ENCODE data around the gene JCAD.
"Not testable (repeated sequence)": the region's sequence is repeated elsewhere in the genome, so short reads cannot be mapped to it uniquely, and the experiment has no call there.

The JCAD gene, protein sequence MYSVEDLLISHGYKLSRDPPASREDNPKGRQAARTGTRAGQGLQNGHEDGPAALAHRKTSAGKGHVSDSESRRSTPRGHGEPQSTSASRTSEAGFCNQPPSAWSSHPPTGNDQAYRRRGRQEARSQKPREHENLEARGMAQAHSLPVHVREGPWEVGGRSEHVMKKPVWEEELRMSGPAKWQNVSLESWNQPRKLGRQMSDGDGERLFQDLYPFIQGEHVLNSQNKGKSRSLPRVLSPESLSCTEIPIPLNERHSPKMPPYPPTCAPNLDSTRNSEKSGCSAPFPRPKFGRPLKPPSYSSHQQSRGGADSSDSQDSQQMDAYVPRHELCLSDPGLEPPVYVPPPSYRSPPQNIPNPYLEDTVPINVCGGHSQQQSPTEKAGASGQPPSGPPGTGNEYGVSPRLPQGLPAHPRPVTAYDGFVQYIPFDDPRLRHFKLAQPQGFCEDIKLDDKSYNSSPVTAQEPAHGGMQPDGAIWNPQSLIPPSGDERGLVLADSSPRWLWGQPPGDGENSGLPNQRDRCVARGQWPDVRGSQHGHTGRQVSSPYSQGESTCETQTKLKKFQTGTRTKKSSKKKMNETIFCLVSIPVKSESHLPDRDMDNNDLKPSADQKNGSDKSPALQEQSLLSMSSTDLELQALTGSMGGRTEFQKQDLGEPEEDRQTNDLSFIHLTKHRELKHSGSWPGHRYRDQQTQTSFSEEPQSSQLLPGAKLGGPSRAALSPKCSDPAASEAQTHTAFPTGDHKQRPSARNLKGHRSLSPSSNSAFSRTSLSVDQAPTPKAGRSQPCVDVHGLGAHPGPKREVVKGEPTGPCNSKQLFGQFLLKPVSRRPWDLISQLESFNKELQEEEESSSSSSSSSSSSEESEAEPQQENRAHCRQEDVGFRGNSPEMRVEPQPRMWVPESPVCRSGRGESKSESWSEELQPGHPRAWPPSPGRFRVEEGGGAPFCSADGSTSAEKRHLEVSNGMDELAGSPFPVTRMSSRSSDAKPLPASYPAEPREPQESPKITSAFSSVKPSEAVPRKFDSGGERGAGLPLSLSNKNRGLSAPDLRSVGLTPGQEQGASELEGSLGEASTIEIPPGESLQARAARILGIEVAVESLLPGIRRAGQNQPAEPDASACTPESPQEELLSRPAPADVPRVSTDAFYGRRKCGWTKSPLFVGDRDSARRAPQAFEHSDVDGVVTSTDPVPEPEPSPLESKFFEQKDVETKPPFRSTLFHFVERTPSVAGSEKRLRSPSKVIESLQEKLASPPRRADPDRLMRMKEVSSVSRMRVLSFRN (N-terminal part only)

GRCh38 chr10:30059209-30060107 is at the start of gene JCAD:
Gene JCAD (minus strand): TSS chr10:30059586. CDS start chr10:30047812, 11,774 bp downstream.
- no peak for FAIRE-seq

DNA sequence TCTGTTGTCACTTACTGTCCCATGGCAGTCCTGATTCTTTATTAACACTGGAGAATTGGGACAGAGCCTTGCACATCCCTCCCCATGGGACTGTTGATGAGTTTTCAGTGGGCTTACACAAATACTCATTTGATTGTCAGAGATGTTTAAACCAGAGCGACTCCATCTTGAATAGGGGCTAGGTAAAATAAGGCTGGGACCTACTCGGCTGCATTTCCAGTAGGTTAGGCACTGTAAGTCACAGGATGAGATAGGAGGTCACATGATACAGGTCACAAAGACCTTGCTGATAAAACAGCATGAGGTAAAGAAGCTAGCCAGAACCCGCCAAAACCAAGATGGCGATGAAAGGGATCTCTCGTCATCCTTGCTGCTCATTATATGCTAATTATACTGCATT is 47.6 kb upstream of the JCAD start:
- no peak for FAIRE-seq

DNA sequence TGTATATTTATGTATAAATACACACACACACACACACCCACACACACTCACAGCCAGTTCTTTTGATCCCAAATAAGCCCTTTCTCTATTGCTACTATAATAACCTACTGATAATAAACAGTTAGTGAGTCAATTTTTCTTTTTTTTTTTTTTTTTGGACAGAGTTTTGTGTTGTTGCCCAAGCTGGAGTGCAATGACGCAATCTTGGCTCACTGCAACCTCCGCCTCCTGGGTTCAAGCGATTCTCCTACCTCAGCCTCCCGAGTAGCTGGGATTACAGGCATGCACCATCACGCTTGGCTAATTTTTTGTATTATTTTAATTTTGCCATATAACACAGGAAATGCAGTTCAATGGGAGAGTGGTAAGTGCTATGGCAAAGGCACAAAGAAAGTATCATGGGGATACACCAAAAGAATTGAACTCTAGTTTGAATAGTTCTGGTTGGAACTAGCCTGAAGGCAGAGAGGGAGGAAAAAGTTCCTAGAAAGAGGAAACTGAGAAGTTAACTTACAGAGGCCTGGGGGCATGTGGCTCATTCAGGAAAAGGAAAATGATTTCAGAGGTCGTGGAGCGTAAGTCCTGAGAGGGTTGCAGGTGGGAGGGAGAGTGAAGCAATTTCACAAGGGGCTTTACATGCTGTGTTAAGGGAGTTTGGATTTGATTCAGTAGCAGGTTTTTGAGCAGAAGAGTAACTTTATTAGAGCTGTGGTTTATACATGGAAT is 44.4 kb upstream of the JCAD start:
- no peak for FAIRE-seq

DNA sequence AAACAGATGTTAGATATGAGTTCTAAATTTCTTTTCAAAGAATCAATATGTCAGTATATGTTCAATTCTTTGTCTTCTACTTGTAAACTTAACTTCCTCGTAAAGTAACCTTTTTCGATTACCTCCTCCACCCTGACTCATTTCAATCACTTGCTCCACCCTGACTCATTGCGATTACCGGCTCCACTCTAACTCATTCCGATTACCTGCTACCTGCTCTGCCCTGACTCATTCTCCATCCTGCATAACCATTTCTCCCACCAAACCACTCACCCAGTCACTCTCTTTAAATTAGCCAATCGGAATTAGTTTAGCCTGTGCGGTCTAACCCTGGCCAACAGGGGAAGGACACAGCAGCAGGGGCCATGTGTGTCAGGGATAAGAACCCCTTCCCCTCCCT is 40.3 kb upstream of the JCAD start:
- not testable (repeated sequence) for FAIRE-seq

DNA sequence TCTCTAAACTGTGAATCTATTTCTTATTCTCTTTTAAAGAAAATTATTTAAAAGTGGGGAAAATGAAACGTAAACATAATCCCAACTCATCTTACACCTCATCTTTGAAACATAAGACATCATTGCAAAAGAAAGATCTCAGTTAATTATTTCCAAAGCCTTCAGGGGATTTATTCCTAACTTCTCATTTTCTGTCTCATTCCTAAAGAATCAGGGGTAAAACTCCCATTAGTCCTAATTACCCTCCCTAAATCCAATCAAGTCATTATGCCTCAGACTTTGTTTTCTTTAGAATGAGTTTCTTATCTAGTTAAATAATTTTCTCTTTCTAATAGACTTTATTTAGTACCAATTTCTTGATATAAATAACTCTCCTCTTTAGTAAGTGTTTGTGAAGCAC is 39.7 kb upstream of the JCAD start:
- FAIRE-seq, result no peak

DNA sequence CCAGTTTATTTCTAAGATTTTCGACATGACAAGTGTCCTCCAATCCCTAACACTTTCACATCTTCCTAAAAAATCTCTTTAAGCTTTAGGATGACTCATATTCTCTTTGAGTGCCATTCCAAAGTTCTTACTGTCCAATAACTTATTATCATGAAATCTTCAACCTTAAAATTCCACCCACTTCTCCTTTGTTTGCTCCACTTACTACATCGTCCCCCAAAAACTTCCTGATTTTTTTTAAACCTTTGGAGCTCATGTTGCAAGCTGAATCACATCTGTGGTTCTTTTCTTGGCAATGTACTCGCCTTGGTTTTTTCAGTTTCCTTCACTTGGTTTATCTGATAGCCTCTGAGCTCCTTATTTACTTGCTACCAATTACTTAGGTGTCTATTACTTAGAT is 39.2 kb upstream of the JCAD start:
- no peak for FAIRE-seq

GRCh38 chr10:30096564-30096963 is 37.2 kb upstream of the JCAD start:
- no peak for FAIRE-seq

DNA sequence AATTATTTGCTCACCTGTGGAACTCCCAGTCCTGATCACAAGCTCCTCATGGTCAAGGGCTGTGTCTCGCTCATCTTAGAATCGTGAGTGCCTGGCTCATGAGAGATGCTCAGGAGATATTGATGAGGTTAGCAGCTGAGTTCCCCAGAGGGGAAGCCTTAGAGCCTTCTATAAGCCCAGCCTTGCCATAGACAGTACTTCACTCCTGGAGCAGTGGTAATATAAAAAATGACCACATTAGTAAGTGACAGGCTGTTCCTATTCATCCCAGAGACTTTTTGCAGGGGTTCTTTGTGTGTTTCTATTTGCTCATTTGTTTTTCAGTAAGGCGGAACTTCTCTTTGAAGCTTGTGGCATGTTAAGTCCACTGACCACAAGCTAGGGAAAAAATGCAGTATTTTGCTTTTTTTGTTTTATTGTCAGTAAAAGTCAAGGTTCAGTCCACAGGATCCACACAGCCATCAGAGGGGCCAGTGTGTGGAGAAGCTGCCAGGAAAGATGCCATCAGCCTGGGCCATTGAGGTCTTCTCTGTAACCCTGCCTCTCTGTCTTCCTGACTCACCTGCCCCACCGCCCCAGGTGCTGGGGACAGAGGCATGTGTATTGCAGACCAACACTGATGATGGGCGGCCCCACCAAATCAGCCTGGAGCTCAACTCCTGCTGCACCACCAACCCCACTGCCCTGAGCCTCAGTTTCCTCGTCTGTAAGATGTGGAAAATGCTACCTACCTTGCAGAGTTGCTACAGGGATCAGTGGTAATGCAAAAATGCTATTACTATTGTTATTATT is 36.4 kb upstream of the JCAD start:
- FAIRE-seq, result no peak

- no peak for FAIRE-seq
Observed at GRCh38 chr10:30094601-30095000, 35.2 kb upstream of the JCAD start.

DNA sequence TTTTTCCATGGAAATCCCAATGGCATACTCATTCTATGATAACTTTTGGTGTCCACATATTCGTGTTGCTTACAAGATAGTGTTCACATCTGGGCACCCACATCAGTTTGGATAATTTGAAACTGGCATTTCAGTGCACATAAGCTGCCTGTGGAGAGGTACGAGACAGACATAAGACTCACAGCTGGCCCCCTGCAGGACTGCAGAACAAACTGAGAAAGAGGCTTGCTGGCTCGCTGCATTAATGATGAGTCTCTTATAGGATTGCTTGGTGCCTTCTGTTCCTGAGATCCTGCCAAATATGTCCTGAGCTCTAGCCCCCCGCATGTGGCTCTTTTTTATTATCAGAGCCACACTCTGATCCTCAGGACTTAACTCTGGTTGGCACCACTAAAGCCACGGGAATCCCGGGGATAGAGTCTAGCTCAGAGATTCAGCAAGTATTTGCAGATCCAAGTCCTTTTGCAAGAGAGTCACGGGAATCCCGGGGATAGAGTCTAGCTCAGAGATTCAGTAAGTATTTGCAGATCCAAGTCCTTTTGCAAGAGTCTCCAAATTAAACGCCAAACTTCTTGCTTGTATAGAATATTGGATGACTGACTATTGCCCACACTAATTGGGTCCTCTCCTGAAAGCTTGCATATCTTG is 34.0 kb upstream of the JCAD start:
- FAIRE-seq, result no peak

GRCh38 chr10:30092151-30092790 is 32.9 kb upstream of the JCAD start:
- FAIRE-seq, result no peak

DNA sequence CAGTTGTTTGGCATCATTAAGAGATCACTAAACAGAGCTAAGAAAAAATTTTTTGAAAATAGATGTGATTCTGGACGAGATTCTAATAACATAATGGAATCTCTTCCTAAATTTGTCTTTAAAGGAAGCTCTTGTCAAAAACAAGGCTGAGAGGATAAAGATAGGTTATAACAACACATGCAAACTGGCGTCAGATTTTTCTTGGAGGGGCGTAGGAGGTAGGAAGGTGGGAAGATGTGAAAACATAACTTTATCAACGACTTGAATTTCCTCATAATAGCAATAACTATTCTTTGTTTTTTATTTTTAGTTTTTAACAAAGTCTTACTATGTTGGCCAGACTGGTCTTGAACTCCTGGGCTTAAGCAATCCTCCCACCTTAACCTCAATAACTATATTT is 31.8 kb upstream of the JCAD start:
- FAIRE-seq, result no peak

GRCh38 chr10:30088178-30088577 is 28.8 kb upstream of the JCAD start:
- peak; percentile 43 for FAIRE-seq

DNA sequence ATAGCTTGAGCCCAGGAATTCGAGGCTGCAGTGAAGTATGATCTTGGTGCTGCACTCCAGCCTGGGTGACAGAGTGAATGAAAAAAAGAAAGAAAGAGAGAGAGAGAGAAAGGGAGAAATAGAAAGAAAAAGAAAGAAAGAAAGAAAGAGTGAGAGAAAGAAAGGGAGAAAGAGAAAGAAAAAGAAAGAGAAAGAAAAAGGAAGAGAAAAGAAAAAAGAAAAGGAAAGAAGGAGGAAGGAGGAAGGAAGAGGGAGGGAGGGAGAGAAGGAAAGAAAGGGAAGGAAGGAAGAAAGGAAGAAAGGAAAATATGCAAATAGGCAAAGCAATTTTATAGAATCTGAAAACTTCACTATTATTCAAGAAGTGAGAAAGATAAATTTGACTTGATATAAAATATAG is 24.5 kb upstream of the JCAD start:
- no peak for FAIRE-seq

DNA sequence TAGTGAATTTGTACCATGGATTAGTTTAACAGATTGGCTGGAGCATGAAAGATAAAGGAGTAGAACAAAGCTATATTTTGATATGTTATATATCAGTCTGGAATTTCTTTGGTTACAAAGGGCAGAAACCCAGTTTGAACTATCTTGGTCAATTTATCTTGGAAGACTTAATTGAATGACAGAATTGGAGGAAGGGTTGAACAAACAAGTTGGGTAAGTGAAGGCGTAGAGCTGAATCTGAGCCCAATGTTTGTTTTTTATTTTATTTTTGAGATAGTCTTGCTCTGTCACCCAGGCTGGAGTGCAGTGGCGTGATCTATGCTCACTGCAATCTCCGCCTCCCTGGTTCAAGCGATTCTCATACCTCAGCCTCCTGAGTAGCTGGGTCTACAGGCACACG is 21.8 kb upstream of the JCAD start:
- FAIRE-seq, result no peak

DNA sequence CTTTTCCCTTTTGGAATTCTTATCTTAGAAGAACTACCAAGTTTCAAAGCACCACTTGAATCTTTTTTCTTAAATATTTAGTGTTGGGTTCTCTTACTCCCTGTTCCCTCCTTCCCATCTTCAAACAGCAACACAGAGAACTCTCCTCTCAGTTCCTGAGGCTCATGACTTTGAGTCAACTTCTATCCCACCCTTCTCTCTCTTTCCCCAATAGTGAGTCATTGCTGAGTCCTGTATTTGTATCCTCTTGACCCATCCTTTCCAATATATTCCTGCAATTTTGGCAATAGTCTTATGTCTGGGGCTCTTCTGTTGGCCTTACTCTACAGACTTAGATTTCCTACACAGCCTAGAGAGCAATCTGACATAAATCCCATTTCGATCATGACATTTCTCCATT is 20.8 kb upstream of the JCAD start:
- no peak for FAIRE-seq

GRCh38 chr10:30079408-30079807 is 20.0 kb upstream of the JCAD start:
- no peak for FAIRE-seq

GRCh38 chr10:30075481-30075880 is 16.1 kb upstream of the JCAD start:
- FAIRE-seq, result no peak

GRCh38 chr10:30074933-30075332 is 15.5 kb upstream of the JCAD start:
- no peak for FAIRE-seq
